Right atrium auricular region (tissue), 2 donors: ENCODE results near the gene SIGLECL1. TPM values are rescaled to one million over a fixed set of nuclear protein-coding genes. Genes with fewer than 3 reads are reported as not detected.
"Not testable (repeated sequence)": the region's sequence is repeated elsewhere in the genome, so short reads cannot be mapped to it uniquely, and the experiment has no call there.

ENCODE experiments used
- DNase-seq: peaks from one replicate; pipeline ENCODE4 v3.0.0-alpha.2; 2019; ENCODE audit warnings: low spot score
- H3K27ac ChIP-seq, 2 donors: fragments of 200-600 bp; sonication (generic); 1 replicate in 1 of 2; 2 replicates in 1 of 2; pipeline ENCODE4 v1.5.1; 2016 to 2019
- H3K27me3 ChIP-seq, 2 donors: fragments of 200-600 bp; sonication (generic); one replicate each; pipeline versions ENCODE4 v1.5.1 to v1.6.0; 2017 to 2019
- H3K36me3 ChIP-seq: fragments of 200-600 bp; sonication (generic); one replicate; pipeline ENCODE4 v1.5.1; 2016
- H3K4me1 ChIP-seq, 2 donors: fragments of 200-600 bp; sonication (generic); one replicate each; pipeline versions ENCODE4 v1.5.1 to v1.6.0; 2017 to 2019
- H3K4me3 ChIP-seq, 2 donors: fragments of 200-600 bp; sonication (generic); 1 replicate in 1 of 2; 2 replicates in 1 of 2; pipeline ENCODE4 v1.5.1; 2017 to 2019; ENCODE audit warnings: mild to moderate bottlenecking in 1 of 2, moderate library complexity in 1 of 2
- H3K9me3 ChIP-seq, 2 donors: fragments of 200-600 bp; sonication (generic); one replicate each; pipeline ENCODE4 v1.5.1; 2019
- CTCF ChIP-seq, 2 donors: fragments of 200-600 bp; sonication (generic); IDR thresholded peaks; one replicate each; pipeline ENCODE4 v1.5.1; 2019; ENCODE audit warnings: antibody characterized with exemption in 2 of 2
- total RNA-seq, 2 donors: library from RNA; depleted of rRNA; stranded (reverse); fragments of >200 nt; gene quantifications; one replicate each; pipeline ENCODE4 v1.1.0, GENCODE V29; 2016

Gene SIGLECL1
- total RNA-seq, 2 donors from 2014 or later: not detected

- Histone ChIP-seq H3K9me3 (no peaks in the 10 kb centered on the region), H3K27me3 (no peaks in the 10 kb centered on the region), H3K36me3 (no peaks in the 10 kb centered on the region), H3K4me1 (no peaks in the 10 kb centered on the region), H3K4me3 (no peak overlapping the region), H3K27ac (no peak overlapping the region)
- no peak for TF ChIP-seq CTCF (IDR thresholded peaks at IDR 0.05)
- DNase-seq: no peak
Observed at GRCh38 chr19:51224163-51224641, 26.7 kb upstream of the SIGLECL1 start.

GRCh38 chr19:51224898-51225393, 25.9 kb upstream of the SIGLECL1 start, which contains the start of gene CD33:
TSS of gene CD33 (plus strand) at chr19:51225080. CDS start at chr19:51225119, 39 bp downstream.
- not testable (repeated sequence) for H3K27me3 ChIP-seq, H3K9me3 ChIP-seq, H3K27ac ChIP-seq, DNase-seq, H3K36me3 ChIP-seq, H3K4me1 ChIP-seq
- peak within 1 kb of the TSS in 1 of 2 donors; percentile 21 for H3K4me3 ChIP-seq

GRCh38 chr19:51226067-51226466, 24.8 kb upstream of the SIGLECL1 start:
- Histone ChIP-seq H3K36me3 (no peaks in the 10 kb centered on the region), H3K27ac (no peak overlapping the region), H3K27me3 (no peaks in the 10 kb centered on the region), H3K4me3 (no peak overlapping the region), H3K4me1 (no peaks in the 10 kb centered on the region), H3K9me3 (no peaks in the 10 kb centered on the region)
- DNase-seq: no peak
- no peak for TF ChIP-seq CTCF (IDR thresholded peaks at IDR 0.05)

GRCh38 chr19:51227326-51227725, 23.6 kb upstream of the SIGLECL1 start:
- Histone ChIP-seq H3K27me3 (no peaks in the 10 kb centered on the region), H3K9me3 (no peaks in the 10 kb centered on the region), H3K36me3 (no peaks in the 10 kb centered on the region), H3K27ac (no peak overlapping the region), H3K4me1 (no peaks in the 10 kb centered on the region), H3K4me3 (no peak overlapping the region)
- DNase-seq: no peak
- TF ChIP-seq CTCF (IDR thresholded peaks at IDR 0.05): no peak

GRCh38 chr19:51227966-51228365, 22.9 kb upstream of the SIGLECL1 start:
- H3K27ac ChIP-seq: no peak overlapping the region
- H3K27me3 ChIP-seq: no peaks in the 10 kb centered on the region
- H3K36me3 ChIP-seq: no peaks in the 10 kb centered on the region
- no peak overlapping the region for H3K4me3 ChIP-seq
- H3K9me3 ChIP-seq: no peaks in the 10 kb centered on the region
- no peak for TF ChIP-seq CTCF (IDR thresholded peaks at IDR 0.05)
- DNase-seq: no peak
- H3K4me1 ChIP-seq: no peaks in the 10 kb centered on the region

GRCh38 chr19:51240866-51241265, 10.0 kb upstream of the SIGLECL1 start:
- no peaks in the 10 kb centered on the region for H3K27me3 ChIP-seq
- no peak for TF ChIP-seq CTCF (IDR thresholded peaks at IDR 0.05)

More at GRCh38 chr19:51240866-51241265, 10.0 kb upstream of the SIGLECL1 start:
- no peak for DNase-seq
- H3K9me3 ChIP-seq: no peaks in the 10 kb centered on the region
- H3K4me1 ChIP-seq: no peaks in the 10 kb centered on the region
- H3K36me3 ChIP-seq: no peaks in the 10 kb centered on the region
- no peak overlapping the region for H3K27ac ChIP-seq
- no peak overlapping the region for H3K4me3 ChIP-seq
